IPS-18a (cell line): ENCODE results near the gene L3MBTL4.
A peak's percentile ranks its signal among the peaks of the same experiment; 100 is the strongest.

Experiments used
- H3K27ac ChIP-seq: one replicate; pipeline ENCODE4 v1.5.1; 2013; ENCODE audit warnings: low read length
- H3K27me3 ChIP-seq: one replicate; pipeline ENCODE4 v1.6.1; 2013; ENCODE audit warnings: mild to moderate bottlenecking, low read length; ENCODE audit not compliant: control insufficient read depth, insufficient read depth
- H3K36me3 ChIP-seq: one replicate; pipeline ENCODE4 v1.6.1; 2013; ENCODE audit warnings: low read depth, low read length; ENCODE audit not compliant: control insufficient read depth
- H3K4me1 ChIP-seq: one replicate; pipeline ENCODE4 v1.6.1; 2013; ENCODE audit warnings: low read depth, low read length; ENCODE audit not compliant: control insufficient read depth
- H3K4me3 ChIP-seq: one replicate; pipeline ENCODE4 v1.5.1; 2013; ENCODE audit warnings: low read length
- H3K9ac ChIP-seq: one replicate; pipeline ENCODE4 v1.6.1; 2013; ENCODE audit warnings: mild to moderate bottlenecking, low read length, moderate library complexity
- H3K9me3 ChIP-seq: one replicate; pipeline ENCODE4 v1.6.1; 2013; ENCODE audit warnings: low read depth, low read length; ENCODE audit not compliant: control insufficient read depth

The L3MBTL4 gene

GRCh38 chr18:6015364-6015763, 399.3 kb downstream of the L3MBTL4 start:
- no peak overlapping the region for H3K9ac ChIP-seq
- no peaks in the 10 kb centered on the region for H3K4me1 ChIP-seq
- no peak overlapping the region for H3K4me3 ChIP-seq
- H3K27me3 ChIP-seq = no peaks in the 10 kb centered on the region
- H3K9me3 ChIP-seq = no peaks in the 10 kb centered on the region
- H3K27ac ChIP-seq = no peak overlapping the region
- no peaks in the 10 kb centered on the region for H3K36me3 ChIP-seq

GRCh38 chr18:6013171-6013810, 401.4 kb downstream of the L3MBTL4 start:
- Histone ChIP-seq H3K4me1 (peaks cover 7% of the 10 kb centered on the region), H3K9ac (no peak overlapping the region), H3K4me3 (no peak overlapping the region), H3K9me3 (no peaks in the 10 kb centered on the region), H3K27ac (no peak overlapping the region), H3K27me3 (no peaks in the 10 kb centered on the region), H3K36me3 (no peaks in the 10 kb centered on the region)

GRCh38 chr18:6010921-6011320, 403.8 kb downstream of the L3MBTL4 start:
- Histone ChIP-seq H3K27me3 (no peaks in the 10 kb centered on the region), H3K27ac (no peak overlapping the region), H3K4me3 (no peak overlapping the region), H3K9me3 (no peaks in the 10 kb centered on the region), H3K36me3 (no peaks in the 10 kb centered on the region), H3K4me1 (peaks cover 7% of the 10 kb centered on the region), H3K9ac (no peak overlapping the region)

GRCh38 chr18:6010284-6010683, 404.4 kb downstream of the L3MBTL4 start:
- Histone ChIP-seq H3K9ac (no peak overlapping the region), H3K9me3 (no peaks in the 10 kb centered on the region)

GRCh38 chr18:6009756-6010155, 405.0 kb downstream of the L3MBTL4 start:
- Histone ChIP-seq H3K27ac (no peak overlapping the region), H3K4me1 (peaks cover 7% of the 10 kb centered on the region), H3K9ac (no peak overlapping the region), H3K27me3 (no peaks in the 10 kb centered on the region), H3K4me3 (no peak overlapping the region), H3K9me3 (no peaks in the 10 kb centered on the region), H3K36me3 (no peaks in the 10 kb centered on the region)

More at GRCh38 chr18:6010284-6010683, 404.4 kb downstream of the L3MBTL4 start:
- Histone ChIP-seq H3K4me1 (peaks cover 7% of the 10 kb centered on the region), H3K4me3 (no peak overlapping the region), H3K27me3 (no peaks in the 10 kb centered on the region), H3K27ac (no peak overlapping the region), H3K36me3 (no peaks in the 10 kb centered on the region)

GRCh38 chr18:6004683-6005082, 410.0 kb downstream of the L3MBTL4 start:
- H3K27ac ChIP-seq = no peak overlapping the region
- H3K9ac ChIP-seq = no peak overlapping the region
- no peaks in the 10 kb centered on the region for H3K36me3 ChIP-seq
- no peaks in the 10 kb centered on the region for H3K27me3 ChIP-seq
- peaks cover 2% of the 10 kb centered on the region for H3K4me1 ChIP-seq
- H3K4me3 ChIP-seq = no peak overlapping the region
- no peaks in the 10 kb centered on the region for H3K9me3 ChIP-seq

GRCh38 chr18:6004119-6004518, 410.6 kb downstream of the L3MBTL4 start:
- no peaks in the 10 kb centered on the region for H3K9me3 ChIP-seq
- H3K36me3 ChIP-seq = no peaks in the 10 kb centered on the region
- no peak overlapping the region for H3K27ac ChIP-seq
- H3K4me3 ChIP-seq = no peak overlapping the region
- H3K4me1 ChIP-seq = no peaks in the 10 kb centered on the region
- no peak overlapping the region for H3K9ac ChIP-seq
- H3K27me3 ChIP-seq = no peaks in the 10 kb centered on the region

GRCh38 chr18:6001867-6002266, 412.8 kb downstream of the L3MBTL4 start:
- Histone ChIP-seq H3K27me3 (no peaks in the 10 kb centered on the region), H3K4me1 (peaks cover 14% of the 10 kb centered on the region), H3K36me3 (no peaks in the 10 kb centered on the region), H3K27ac (no peak overlapping the region), H3K4me3 (no peak overlapping the region), H3K9ac (no peak overlapping the region), H3K9me3 (no peaks in the 10 kb centered on the region)

- no peaks in the 10 kb centered on the region for H3K9me3 ChIP-seq
- no peak overlapping the region for H3K27ac ChIP-seq
- H3K4me1 ChIP-seq = peaks cover 37% of the 10 kb centered on the region
- H3K9ac ChIP-seq = no peak overlapping the region
- no peak overlapping the region for H3K4me3 ChIP-seq
- H3K27me3 ChIP-seq = peaks cover 4% of the 10 kb centered on the region
- H3K36me3 ChIP-seq = no peaks in the 10 kb centered on the region
These were observed 415.8 kb downstream of the L3MBTL4 start for GRCh38 chr18:5998907-5999306.

GRCh38 chr18:5998166-5998881, 416.4 kb downstream of the L3MBTL4 start:
- H3K36me3 ChIP-seq = no peaks in the 10 kb centered on the region
- no peak overlapping the region for H3K4me3 ChIP-seq
- peaks cover 37% of the 10 kb centered on the region for H3K4me1 ChIP-seq
- H3K9me3 ChIP-seq = no peaks in the 10 kb centered on the region
- H3K9ac ChIP-seq = no peak overlapping the region
- no peak overlapping the region for H3K27ac ChIP-seq
- peaks cover 4% of the 10 kb centered on the region for H3K27me3 ChIP-seq

GRCh38 chr18:5997361-5997760, 417.4 kb downstream of the L3MBTL4 start:
- no peak overlapping the region for H3K9ac ChIP-seq
- H3K9me3 ChIP-seq = no peaks in the 10 kb centered on the region
- H3K36me3 ChIP-seq = no peaks in the 10 kb centered on the region
- peak overlapping the region; percentile 25 for H3K4me3 ChIP-seq
- H3K27ac ChIP-seq = no peak overlapping the region
- H3K4me1 ChIP-seq = peaks cover 37% of the 10 kb centered on the region
- H3K27me3 ChIP-seq = peaks cover 4% of the 10 kb centered on the region

GRCh38 chr18:5995626-5996025, 419.1 kb downstream of the L3MBTL4 start:
- Histone ChIP-seq H3K9me3 (no peaks in the 10 kb centered on the region), H3K27ac (no peak overlapping the region), H3K9ac (no peak overlapping the region), H3K4me3 (no peak overlapping the region), H3K27me3 (peaks cover 4% of the 10 kb centered on the region), H3K36me3 (no peaks in the 10 kb centered on the region), H3K4me1 (peaks cover 37% of the 10 kb centered on the region)
